GM19328 (cell line): Measurements from ENCODE around the gene UBE2L5.
A peak's percentile ranks its signal among the peaks of the same experiment; 100 is the strongest.

Experiments used
- ATAC-seq: cut with Tn5 transposase; IDR thresholded peaks from one replicate; pipeline ENCODE4 v1.9.1; 2021; ENCODE audit warnings: mild to moderate bottlenecking, moderate library complexity; ENCODE audit not compliant: unreplicated experiment

The UBE2L5 gene

GRCh38 chr13:30404207-30404606 lies 18.1 kb upstream of the UBE2L5 start:
- no peak for ATAC-seq

GRCh38 chr13:30406779-30407416 lies 15.4 kb upstream of the UBE2L5 start:
- ATAC-seq, result no peak

GRCh38 chr13:30408319-30409101 lies 13.8 kb upstream of the UBE2L5 start:
- ATAC-seq, result peak; percentile 91

GRCh38 chr13:30409886-30410704 lies 12.2 kb upstream of the UBE2L5 start:
- ATAC-seq, result no peak

- ATAC-seq, result no peak
Observed at GRCh38 chr13:30410705-30411125, 11.6 kb upstream of the UBE2L5 start.

- no peak for ATAC-seq
Observed at GRCh38 chr13:30412346-30412745, 9.9 kb upstream of the UBE2L5 start.

GRCh38 chr13:30413842-30414241 lies 8.5 kb upstream of the UBE2L5 start:
- no peak for ATAC-seq

- peak; percentile 83 for ATAC-seq
Observed at GRCh38 chr13:30415430-30416030, 6.8 kb upstream of the UBE2L5 start.

- ATAC-seq, result no peak
Observed at GRCh38 chr13:30416471-30416870, 5.8 kb upstream of the UBE2L5 start.

GRCh38 chr13:30418075-30418716 lies 4.1 kb upstream of the UBE2L5 start:
- ATAC-seq, result no peak

GRCh38 chr13:30418717-30419459 lies 3.4 kb upstream of the UBE2L5 start:
- ATAC-seq, result no peak

GRCh38 chr13:30421093-30422053 lies 920 bp upstream of the UBE2L5 start:
- ATAC-seq, result no peak

GRCh38 chr13:30423891-30424290 lies 1.6 kb downstream of the UBE2L5 start:
- ATAC-seq, result no peak

- no peak for ATAC-seq
Observed at GRCh38 chr13:30429235-30429634, 6.9 kb downstream of the UBE2L5 start.

- no peak for ATAC-seq
Observed at GRCh38 chr13:30429721-30430694, 7.7 kb downstream of the UBE2L5 start.

GRCh38 chr13:30431269-30431940 lies 9.1 kb downstream of the UBE2L5 start:
- ATAC-seq, result no peak

- no peak for ATAC-seq
Observed at GRCh38 chr13:30435911-30436451, 13.7 kb downstream of the UBE2L5 start.
